HG03175 (cell line): Measurements from ENCODE around the gene EPB42.
"Not testable (repeated sequence)": the region's sequence is repeated elsewhere in the genome, so short reads cannot be mapped to it uniquely, and the experiment has no call there.

ENCODE experiments used
- ATAC-seq: cut with Tn5 transposase; IDR thresholded peaks from one replicate; pipeline ENCODE4 v1.9.1; 2021; ENCODE audit warnings: mild to moderate bottlenecking, moderate library complexity; ENCODE audit not compliant: unreplicated experiment

The EPB42 gene

GRCh38 chr15:43213466-43213865 lies 7.4 kb downstream of the EPB42 start:
- no peak for ATAC-seq

- no peak for ATAC-seq
Measured at GRCh38 chr15:43212951-43213350, 7.9 kb downstream of the EPB42 start.

- ATAC-seq, result no peak
Measured at GRCh38 chr15:43212299-43212698, 8.5 kb downstream of the EPB42 start.

GRCh38 chr15:43211224-43211735 lies 9.5 kb downstream of the EPB42 start:
- ATAC-seq, result no peak

GRCh38 chr15:43210807-43211206 lies 10.0 kb downstream of the EPB42 start:
- ATAC-seq, result no peak

GRCh38 chr15:43210172-43210745 lies 10.6 kb downstream of the EPB42 start:
- no peak for ATAC-seq

- no peak for ATAC-seq
Measured at GRCh38 chr15:43209059-43209824, 11.6 kb downstream of the EPB42 start.

- ATAC-seq, result no peak
Measured at GRCh38 chr15:43208052-43209002, 12.5 kb downstream of the EPB42 start.

- no peak for ATAC-seq
Measured at GRCh38 chr15:43207024-43207423, 13.8 kb downstream of the EPB42 start.

- ATAC-seq, result no peak
Measured at GRCh38 chr15:43206054-43206453, 14.8 kb downstream of the EPB42 start.

- no peak for ATAC-seq
Measured at GRCh38 chr15:43204016-43204901, 16.6 kb downstream of the EPB42 start.

- no peak for ATAC-seq
Measured at GRCh38 chr15:43199945-43200488, 20.8 kb downstream of the EPB42 start.

GRCh38 chr15:43198992-43199391 lies 21.8 kb downstream of the EPB42 start:
- ATAC-seq, result no peak

GRCh38 chr15:43198556-43198955 lies 22.3 kb downstream of the EPB42 start:
- ATAC-seq, result not testable (repeated sequence)

- not testable (repeated sequence) for ATAC-seq
Measured at GRCh38 chr15:43197773-43198172, 23.0 kb downstream of the EPB42 start.

GRCh38 chr15:43196760-43197548 lies 23.9 kb downstream of the EPB42 start:
- ATAC-seq, result no peak

GRCh38 chr15:43194795-43195194 lies 26.0 kb downstream of the EPB42 start:
- ATAC-seq, result no peak

GRCh38 chr15:43193710-43194109 lies 27.1 kb downstream of the EPB42 start:
- ATAC-seq, result no peak

- no peak for ATAC-seq
Measured at GRCh38 chr15:43190178-43190577, 30.6 kb downstream of the EPB42 start.
